Subcutaneous abdominal adipose tissue (tissue), 5 donors: ENCODE data around the gene FBXO10.
"Not testable (repeated sequence)": the region's sequence is repeated elsewhere in the genome, so short reads cannot be mapped to it uniquely, and the experiment has no call there.

Source experiments
- H3K27ac ChIP-seq: one replicate; pipeline ENCODE4 v1.7.0; 2013; ENCODE audit warnings: low read depth, mild to moderate bottlenecking, inconsistent platforms, low read length, moderate library complexity
- H3K27me3 ChIP-seq, 5 donors: one replicate each; pipeline ENCODE4 v1.7.0; 2013; ENCODE audit warnings: low read length in 5 of 5, inconsistent platforms in 1 of 5; ENCODE audit not compliant: control insufficient read depth in 5 of 5, insufficient read depth in 4 of 5
- H3K36me3 ChIP-seq, 5 donors: one replicate each; pipeline ENCODE4 v1.7.0; 2013; ENCODE audit warnings: low read length in 5 of 5; ENCODE audit not compliant: control insufficient read depth in 5 of 5, insufficient read depth in 5 of 5
- H3K4me1 ChIP-seq, 5 donors: one replicate each; pipeline ENCODE4 v1.7.0; 2013; ENCODE audit warnings: low read length in 5 of 5, mild to moderate bottlenecking in 3 of 5, moderate library complexity in 1 of 5; ENCODE audit not compliant: control insufficient read depth in 5 of 5, insufficient read depth in 5 of 5
- H3K4me3 ChIP-seq, 5 donors: one replicate each; pipeline ENCODE4 v1.7.0; 2013; ENCODE audit warnings: low read length in 5 of 5, low read depth in 1 of 5
- H3K9ac ChIP-seq, 5 donors: one replicate each; pipeline ENCODE4 v1.7.0; 2013; ENCODE audit warnings: low read length in 5 of 5, mild to moderate bottlenecking in 4 of 5, moderate library complexity in 3 of 5
- H3K9me3 ChIP-seq, 5 donors: one replicate each; pipeline ENCODE4 v1.7.0; 2013; ENCODE audit warnings: low read length in 5 of 5; ENCODE audit not compliant: control insufficient read depth in 5 of 5
- donor health status: healthy.
- donor health status: healthy.
- donor health status: healthy.
- donor health status: healthy.
- donor health status: healthy.

The FBXO10 gene

DNA sequence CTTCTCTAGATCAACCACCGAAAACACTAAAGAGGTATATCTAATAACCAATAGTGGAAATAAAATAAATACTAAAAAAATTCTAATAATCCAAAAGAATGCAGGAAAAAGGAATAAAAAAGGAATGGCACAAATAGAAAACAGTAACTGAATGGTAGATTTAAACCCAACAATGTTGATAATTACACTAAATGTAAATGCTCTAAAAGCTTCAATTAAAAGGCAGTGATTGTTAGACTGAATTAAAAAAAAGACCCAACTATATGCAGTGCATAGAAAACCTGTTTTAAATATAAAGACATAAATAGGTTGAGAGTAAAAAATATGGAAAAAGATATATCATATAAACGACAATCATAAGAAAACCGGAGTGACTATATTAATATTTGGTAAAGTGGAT lies 101.7 kb downstream of the FBXO10 start:
- H3K9ac ChIP-seq: no peak overlapping the region
- H3K27ac ChIP-seq: no peak overlapping the region
- no peaks in the 10 kb centered on the region for H3K36me3 ChIP-seq
- H3K4me3 ChIP-seq: no peak overlapping the region
- H3K9me3 ChIP-seq: peaks cover 0 to 6% (median 0%) of the 10 kb centered on the region in 5 donors
- H3K27me3 ChIP-seq: no peaks in the 10 kb centered on the region
- peaks cover 0 to 13% (median 4%) of the 10 kb centered on the region in 5 donors for H3K4me1 ChIP-seq

DNA sequence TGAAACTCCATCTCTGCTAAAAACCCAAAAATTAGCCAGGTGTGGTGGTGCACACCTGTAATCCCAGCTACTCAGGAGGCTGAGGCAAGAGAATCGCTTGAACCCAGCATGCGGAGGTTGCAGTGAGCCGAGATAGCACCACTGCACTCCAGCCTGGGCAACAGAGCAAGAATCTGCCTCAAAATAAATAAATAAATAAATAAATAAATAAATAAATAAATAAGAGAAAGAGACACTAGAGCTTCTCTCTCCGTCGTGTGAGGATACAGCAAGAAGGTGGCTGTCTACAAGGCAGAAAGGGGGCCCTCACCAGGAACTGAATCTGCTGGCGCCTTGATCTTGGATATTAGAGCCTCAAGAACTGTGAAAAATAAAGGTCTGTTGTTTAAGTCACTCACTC lies 102.2 kb downstream of the FBXO10 start:
- not testable (repeated sequence) for H3K9me3 ChIP-seq, H3K9ac ChIP-seq, H3K27me3 ChIP-seq, H3K4me3 ChIP-seq, H3K27ac ChIP-seq, H3K36me3 ChIP-seq
- peaks cover 0 to 13% (median 4%) of the 10 kb centered on the region in 5 donors for H3K4me1 ChIP-seq

DNA sequence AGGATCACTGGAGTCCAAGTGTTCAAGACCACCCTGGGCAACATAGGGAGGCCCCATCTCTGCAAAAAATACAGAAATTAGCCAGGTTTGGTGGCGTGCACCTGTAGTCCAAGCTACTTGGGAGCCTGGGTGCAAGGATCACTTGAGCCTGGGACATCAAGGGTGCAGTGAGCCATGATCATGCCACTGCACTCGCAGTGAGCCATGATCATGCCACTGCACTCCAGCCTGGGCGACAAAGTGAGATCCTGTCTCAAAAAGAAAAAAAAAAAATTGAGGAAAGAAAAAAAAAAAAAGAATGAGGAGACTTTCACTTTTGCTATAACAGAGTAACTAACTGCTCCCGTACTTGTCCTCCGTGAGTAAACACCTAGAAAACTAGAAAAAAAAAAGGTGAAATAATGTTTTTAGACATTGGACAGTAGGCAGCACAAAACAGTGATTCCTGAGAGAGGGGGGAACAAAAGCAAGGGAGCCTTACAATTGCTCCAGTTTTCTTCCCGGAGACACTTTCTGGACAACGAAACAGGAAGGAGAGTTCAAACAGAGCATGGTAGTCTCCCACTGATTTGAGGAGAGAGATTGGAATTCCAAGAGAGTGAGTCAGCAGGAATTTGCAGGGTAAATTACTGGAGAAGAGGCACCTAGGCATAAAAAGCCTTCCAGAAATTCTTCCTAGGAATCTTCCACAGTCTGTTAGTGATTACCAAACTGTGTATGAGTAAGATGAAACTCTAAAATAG lies 104.1 kb downstream of the FBXO10 start:
- H3K27me3 ChIP-seq: no peaks in the 10 kb centered on the region
- no peaks in the 10 kb centered on the region for H3K36me3 ChIP-seq
- peak overlapping the region; percentile 86 for H3K27ac ChIP-seq
- peaks cover 0 to 6% (median 0%) of the 10 kb centered on the region in 5 donors for H3K9me3 ChIP-seq
- H3K9ac ChIP-seq: peak overlapping the region; percentile 39 to 76 (median 53)
- H3K4me1 ChIP-seq: peaks cover 0 to 13% (median 4%) of the 10 kb centered on the region in 5 donors
- peak overlapping the region; percentile 53 to 70 (median 59) for H3K4me3 ChIP-seq

DNA sequence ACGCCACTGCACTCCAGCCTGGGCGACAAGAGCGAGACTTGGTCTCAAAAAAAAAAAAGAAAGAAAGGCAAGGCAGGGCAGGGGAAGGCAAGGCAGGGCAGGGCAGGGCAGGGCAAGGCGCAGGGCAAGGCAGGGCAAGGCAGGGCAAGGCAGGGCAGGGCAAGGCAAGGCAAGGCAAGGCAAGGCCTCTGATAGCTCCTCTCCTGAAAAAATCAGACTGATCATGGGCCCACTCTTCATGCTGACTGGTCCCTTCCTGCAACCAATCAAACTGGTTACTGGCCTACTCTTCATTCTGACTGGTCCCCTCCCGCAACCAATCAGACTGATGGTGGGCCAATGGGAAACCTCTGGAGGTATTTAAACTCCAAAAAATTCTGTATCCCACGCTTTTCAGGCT lies 107.6 kb downstream of the FBXO10 start:
- Histone ChIP-seq H3K27me3 (no peaks in the 10 kb centered on the region), H3K27ac (no peak overlapping the region), H3K36me3 (no peaks in the 10 kb centered on the region), H3K4me3 (no peak overlapping the region), H3K4me1 (peaks cover 6 to 29% (median 27%) of the 10 kb centered on the region in 5 donors), H3K9me3 (no peaks in the 10 kb centered on the region), H3K9ac (no peak overlapping the region)

DNA sequence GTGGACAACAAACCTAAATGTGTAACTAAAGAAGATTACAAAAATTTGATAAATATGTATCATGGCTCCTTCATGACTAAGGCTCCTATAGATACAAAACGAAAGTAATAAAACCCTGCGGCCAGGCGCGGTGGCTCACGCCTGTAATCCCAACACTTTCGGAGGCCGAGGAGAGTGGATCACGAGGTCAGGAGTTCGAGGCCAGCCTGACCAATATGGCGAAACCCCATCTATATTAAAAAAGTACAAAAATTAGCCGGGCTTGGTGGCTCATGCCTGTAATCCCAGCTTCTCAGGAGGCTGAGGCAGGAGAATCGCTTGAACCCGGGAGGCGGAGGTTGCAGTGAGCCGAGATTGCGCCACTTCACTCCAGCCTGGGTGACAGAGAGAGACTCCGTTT lies 108.7 kb downstream of the FBXO10 start:
- H3K4me1 ChIP-seq: peaks cover 6 to 36% (median 32%) of the 10 kb centered on the region in 5 donors
- H3K9ac ChIP-seq, H3K4me3 ChIP-seq, H3K27me3 ChIP-seq, H3K27ac ChIP-seq, H3K9me3 ChIP-seq, H3K36me3 ChIP-seq: not testable (repeated sequence)

DNA sequence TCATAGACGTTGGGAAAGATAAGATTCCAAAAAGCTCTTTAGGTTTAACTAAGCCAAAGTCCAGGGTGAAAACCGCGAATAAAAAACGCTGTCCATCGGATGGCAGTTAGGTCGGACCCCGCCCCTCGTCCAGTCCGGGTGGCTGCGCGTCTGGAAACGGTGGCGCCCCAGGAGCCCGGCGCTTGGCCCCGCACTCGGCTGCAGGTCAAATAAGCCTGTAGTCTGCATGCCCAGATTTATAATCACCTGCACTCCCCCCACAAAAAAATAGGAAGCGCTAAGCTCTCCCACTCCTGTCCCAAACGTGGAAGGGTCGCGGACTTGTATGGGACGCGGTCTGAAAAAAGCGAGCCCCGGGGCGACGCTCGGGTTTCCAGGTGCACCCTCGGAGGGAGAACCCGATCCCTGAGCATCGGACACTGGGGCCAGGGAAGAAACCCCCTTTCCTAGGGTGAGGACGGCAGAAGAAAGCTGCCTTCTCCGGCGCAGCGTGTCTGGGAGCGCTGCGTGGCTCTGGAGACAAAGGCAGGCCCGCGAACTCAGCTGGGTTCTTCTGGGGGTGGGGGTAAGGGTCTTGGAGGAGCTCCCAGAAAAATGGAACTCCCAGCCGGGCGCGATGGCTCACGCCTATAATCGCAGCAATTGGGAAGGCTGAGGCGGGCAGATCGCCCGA lies 110.0 kb downstream of the FBXO10 start:
- Histone ChIP-seq H3K36me3 (no peaks in the 10 kb centered on the region), H3K9me3 (no peaks in the 10 kb centered on the region), H3K27ac (peak overlapping the region; percentile 95), H3K27me3 (no peaks in the 10 kb centered on the region), H3K4me3 (peak overlapping the region; percentile 69 to 98 (median 87)), H3K9ac (peak overlapping the region in 4 of 5 donors; percentile 69 to 87 (median 74)), H3K4me1 (peaks cover 3 to 31% (median 27%) of the 10 kb centered on the region in 5 donors)

DNA sequence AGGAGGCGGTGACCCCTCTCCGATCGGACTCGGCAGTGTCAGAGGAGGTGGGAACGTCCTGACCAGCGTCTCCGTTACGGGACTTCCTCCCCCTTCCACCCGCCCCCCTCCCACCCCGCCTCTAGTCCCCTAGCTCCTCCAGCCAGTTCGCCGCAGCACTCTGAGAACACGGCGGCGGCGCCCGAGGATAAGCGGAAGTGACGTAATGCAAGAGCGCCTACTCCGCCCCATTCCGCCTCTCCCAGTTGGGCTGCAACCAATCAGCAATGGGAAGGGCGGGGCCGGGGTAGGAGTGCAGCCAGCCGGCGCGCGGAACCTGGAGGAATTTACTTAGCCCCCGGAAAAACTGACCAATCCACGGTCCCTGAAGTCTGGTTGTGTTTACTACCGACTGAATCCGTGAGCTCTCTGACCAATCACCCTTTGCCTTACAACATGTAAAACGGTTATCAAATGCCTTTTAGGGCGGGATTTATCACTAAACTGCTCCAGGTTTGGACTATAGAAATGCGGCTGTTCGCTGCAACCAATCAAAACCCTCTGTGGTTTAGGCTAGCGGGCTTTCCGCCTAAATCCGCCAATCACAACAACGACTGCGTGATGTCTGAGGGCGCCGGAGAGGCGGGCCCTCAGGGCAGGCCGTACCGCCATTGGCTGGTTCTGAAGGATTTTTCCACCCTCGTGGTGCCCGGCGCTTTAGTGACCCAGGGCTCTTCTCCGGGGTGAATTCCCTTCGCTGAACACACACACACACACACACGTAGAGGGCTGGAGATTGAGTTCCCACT lies 110.7 kb downstream of the FBXO10 start, which contains the start of gene ZBTB5:
TSS of gene ZBTB5 (minus strand) at position 202 of the 788 bp plus-strand sequence. CDS start 22,899 bp downstream, outside the sequence.
- H3K4me1 ChIP-seq: peaks cover 3 to 31% (median 27%) of the 10 kb centered on the region in 5 donors
- H3K4me3 ChIP-seq: peak within 1 kb of the TSS; percentile 84 to 98 (median 97)

DNA sequence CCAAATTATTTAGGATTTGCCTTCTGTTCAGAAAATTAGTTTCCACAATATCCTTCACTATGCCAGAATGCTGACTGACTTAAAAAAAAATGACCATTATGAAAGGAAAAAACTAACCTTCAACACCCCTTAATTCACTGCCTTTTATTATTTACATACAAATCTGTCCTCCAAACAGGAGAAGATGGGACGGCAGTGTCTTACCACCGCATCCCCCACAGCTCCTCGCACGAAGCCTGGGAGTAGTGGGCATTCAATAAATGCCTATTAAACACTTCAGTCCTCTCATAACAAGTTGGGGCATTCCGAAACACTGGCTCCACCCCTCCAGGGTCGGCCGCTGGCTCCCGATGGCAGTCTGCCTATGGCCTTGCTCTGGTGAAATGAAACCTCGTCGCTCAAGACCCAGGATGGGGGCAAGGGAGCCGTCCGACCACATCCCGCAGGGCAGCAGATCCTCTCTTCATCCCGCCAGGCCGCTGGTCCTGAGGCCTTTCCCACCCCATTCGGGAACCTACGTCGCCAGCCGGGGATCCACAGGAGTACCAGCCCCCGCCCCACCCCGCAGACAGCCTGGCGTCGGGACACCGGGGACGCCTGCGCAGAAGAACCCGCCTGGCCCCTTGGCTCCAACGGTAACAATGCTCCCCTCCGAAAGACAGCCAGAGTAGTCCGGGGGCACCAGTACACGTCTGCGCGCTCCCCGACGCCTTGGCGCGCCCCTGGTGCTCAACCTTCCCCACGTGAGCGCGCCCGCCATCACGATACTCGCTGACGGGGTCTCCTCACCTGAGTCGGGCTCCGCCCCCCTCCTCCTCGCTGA lies 111.5 kb downstream of the FBXO10 start:
- H3K9ac ChIP-seq: peak overlapping the region; percentile 71 to 99 (median 94)
- no peaks in the 10 kb centered on the region for H3K27me3 ChIP-seq
- H3K27ac ChIP-seq: peak overlapping the region; percentile 95
- no peaks in the 10 kb centered on the region for H3K9me3 ChIP-seq
- peaks cover 3 to 31% (median 27%) of the 10 kb centered on the region in 5 donors for H3K4me1 ChIP-seq
- H3K4me3 ChIP-seq: peak overlapping the region; percentile 84 to 98 (median 97)
- H3K36me3 ChIP-seq: no peaks in the 10 kb centered on the region

More for the DNA sequence above, 110.7 kb downstream of the FBXO10 start, which contains the start of gene ZBTB5:
- Histone ChIP-seq H3K9ac (peak within 1 kb of the TSS; percentile 71 to 99 (median 94)), H3K36me3 (no peaks in the 10 kb centered on the region), H3K27me3 (no peaks in the 10 kb centered on the region), H3K27ac (peak within 1 kb of the TSS; percentile 95), H3K9me3 (no peaks in the 10 kb centered on the region)

DNA sequence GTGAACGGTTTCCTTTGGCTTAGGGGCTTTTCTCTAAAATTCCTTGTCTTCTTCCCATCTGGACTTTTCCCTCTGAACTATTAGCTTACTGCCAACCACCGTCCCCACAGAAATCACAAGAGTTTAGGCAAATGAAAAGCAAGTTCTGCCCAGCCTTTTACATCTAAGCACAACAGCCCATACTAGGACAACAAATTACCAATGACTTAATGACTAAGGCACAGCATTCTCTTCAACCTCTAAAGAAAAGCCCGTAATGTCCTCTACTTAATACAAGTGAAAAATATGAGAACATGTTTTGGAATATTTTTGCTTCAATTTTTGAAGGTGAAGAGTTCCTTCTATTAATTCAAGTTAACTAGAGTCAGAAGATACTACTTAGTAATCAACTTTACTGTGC lies 112.2 kb downstream of the FBXO10 start:
- no peaks in the 10 kb centered on the region for H3K9me3 ChIP-seq
- no peaks in the 10 kb centered on the region for H3K27me3 ChIP-seq
- H3K36me3 ChIP-seq: no peaks in the 10 kb centered on the region
- H3K4me3 ChIP-seq: peak overlapping the region; percentile 84 to 98 (median 97)
- H3K4me1 ChIP-seq: peaks cover 3 to 31% (median 27%) of the 10 kb centered on the region in 5 donors
- H3K27ac ChIP-seq: peak overlapping the region; percentile 95
- H3K9ac ChIP-seq: peak overlapping the region; percentile 71 to 99 (median 94)
